HG03060 (cell line): ENCODE data around the gene LRRC30.
"Not testable (repeated sequence)": the region's sequence is repeated elsewhere in the genome, so short reads cannot be mapped to it uniquely, and the experiment has no call there.

Experiments used
- ATAC-seq: cut with Tn5 transposase; IDR thresholded peaks from one replicate; pipeline ENCODE4 v1.9.1; 2021; ENCODE audit warnings: low read depth, moderate number of reproducible peaks; ENCODE audit not compliant: unreplicated experiment

Gene LRRC30

GRCh38 chr18:7230626-7231349 is at the start of gene LRRC30:
Gene LRRC30 (plus strand): TSS chr18:7231089. CDS start chr18:7231139, 50 bp downstream.
- ATAC-seq = no peak

DNA sequence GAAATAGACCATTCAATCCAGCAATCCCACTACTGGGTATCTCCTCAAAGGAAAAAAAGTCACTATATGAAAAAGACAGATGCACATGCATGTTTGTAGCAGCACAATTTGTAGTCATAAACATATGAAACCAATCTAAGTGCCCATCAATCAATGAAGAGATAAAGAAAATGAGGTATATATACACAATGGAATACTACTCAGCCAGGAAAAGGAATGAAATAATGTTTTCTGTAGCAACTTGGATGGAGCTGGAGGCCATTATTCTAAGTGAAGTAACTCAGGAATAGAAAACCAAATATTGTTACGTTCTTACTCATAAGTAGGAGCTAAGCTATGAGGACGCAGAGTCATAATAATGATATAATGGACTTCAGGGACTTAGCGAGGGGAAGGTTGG is 45.2 kb upstream of the LRRC30 start:
- ATAC-seq = no peak

GRCh38 chr18:7190547-7191156 is 40.2 kb upstream of the LRRC30 start:
- no peak for ATAC-seq

- ATAC-seq = no peak
Measured at GRCh38 chr18:7191736-7192135, 39.2 kb upstream of the LRRC30 start.

DNA sequence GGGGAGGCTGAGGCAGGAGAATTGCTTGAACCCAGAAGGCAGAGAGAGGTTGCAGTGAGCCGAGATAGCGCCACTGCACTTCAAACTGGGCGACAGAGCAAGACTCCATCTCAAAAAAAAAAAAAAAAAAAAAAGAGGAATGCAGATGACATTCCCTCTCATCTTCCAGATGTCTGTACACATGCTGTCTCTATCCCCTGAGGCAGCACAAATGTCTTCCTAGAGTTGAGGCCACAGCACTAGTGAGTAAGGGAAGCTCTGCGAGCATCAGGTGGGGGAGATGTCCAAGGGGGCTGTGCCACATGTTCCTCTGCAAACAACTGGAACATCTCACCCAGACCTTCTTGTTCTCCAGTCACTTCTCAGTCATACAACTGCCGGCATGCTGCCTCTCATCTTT is 35.6 kb upstream of the LRRC30 start:
- no peak for ATAC-seq

GRCh38 chr18:7196421-7196820 is 34.5 kb upstream of the LRRC30 start:
- ATAC-seq = no peak

DNA sequence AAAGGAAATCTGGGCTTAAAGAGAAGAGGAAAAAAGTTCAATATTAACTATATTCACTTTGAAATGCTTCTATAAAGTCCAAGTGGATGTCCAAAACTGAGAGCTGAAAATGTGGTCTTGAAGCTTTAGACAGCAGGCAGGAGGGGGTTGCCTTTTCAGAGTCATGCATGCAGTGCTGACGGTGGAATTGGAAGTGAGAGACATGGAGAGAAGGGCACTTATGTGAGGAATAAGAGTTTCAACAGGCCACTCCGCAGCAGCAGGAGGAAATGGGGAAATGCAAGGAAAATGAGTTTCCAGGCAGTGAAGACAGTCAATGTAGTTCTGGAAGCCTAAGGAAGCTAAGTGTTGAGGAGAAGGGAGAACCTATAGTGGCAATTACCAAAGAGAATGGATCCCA is 33.0 kb upstream of the LRRC30 start:
- ATAC-seq = no peak

GRCh38 chr18:7198326-7198725 is 32.6 kb upstream of the LRRC30 start:
- ATAC-seq = no peak

GRCh38 chr18:7201096-7201495 is 29.8 kb upstream of the LRRC30 start:
- ATAC-seq = no peak

DNA sequence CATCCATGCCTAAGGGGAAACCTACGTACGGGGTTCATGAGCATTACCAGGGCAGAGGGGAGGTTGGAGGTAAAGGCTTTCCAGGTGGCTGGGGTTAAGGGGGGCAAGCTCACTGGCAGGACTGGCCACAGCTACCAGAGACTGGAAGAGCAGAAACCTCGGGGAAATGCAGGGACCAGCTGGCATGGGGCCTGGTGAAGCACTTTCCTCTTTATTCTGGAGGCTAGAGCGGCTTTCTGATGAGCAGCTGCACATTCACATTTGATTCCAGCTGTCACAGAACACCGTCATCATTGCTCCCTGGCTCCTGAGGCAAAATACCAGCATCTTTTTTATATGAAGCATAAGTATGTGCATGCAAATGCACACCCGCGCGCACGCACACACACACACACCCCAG is 28.7 kb upstream of the LRRC30 start:
- ATAC-seq = no peak

GRCh38 chr18:7203601-7204000 is 27.3 kb upstream of the LRRC30 start:
- not testable (repeated sequence) for ATAC-seq

DNA sequence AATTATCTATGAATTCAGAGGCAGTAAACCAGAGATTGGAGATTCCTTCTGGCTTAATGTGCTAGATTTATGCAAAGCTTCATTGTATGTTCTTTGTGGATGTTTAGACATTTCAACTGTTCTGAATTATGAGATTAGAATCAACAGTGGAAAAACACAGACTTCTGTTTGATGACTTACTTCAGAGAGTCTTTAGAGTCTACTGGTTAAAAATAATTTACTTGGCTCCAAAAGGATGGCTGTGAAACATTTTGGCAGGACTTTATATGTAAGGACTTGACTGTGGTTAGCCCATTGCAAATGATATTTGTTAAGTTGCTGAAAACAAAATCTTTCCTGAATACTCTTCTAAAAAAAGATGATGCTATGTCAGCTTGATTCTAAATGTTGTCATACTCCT is 25.5 kb upstream of the LRRC30 start:
- no peak for ATAC-seq

DNA sequence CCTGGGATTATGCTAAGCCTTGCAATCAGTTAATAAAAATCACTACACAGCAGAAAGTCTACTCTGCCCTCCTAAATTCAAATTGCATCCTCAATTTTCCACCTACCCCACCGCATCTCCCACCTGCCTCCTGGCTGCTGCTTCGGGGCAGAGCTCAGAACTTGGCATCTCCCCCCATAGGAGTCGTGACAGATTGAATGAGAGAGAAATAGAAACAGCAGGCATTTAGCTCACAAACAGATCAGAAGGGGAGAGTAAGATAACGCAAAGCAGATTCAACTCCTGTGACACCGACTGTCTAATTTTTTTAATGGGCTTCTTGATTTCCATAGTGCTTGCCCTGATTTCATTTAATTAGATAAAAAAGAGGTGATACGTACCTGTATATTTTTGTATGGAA is 24.7 kb upstream of the LRRC30 start:
- no peak for ATAC-seq

- ATAC-seq = no peak
Measured at GRCh38 chr18:7207366-7207915, 23.4 kb upstream of the LRRC30 start.

- no peak for ATAC-seq
Measured at GRCh38 chr18:7221424-7222155, 9.3 kb upstream of the LRRC30 start.

DNA sequence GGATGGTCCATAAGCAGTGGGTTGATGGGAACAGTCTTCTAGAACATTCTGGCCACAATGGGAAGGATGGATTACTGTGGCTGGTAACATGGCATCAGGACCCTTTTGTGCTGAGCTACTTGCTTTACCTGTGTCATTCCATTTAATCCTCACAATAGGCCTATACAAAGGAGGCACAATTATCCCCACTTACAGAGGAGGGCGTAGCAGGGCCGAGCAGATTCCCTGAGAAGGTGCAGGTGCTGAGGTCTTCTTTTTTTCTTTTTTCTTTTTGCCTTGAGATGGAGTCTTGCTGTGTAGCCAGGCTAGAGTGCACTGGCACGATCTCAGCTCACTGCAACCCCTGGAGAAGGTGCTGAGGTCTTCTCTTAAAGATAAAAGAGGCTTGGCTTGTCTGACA is 6.7 kb upstream of the LRRC30 start:
- ATAC-seq = no peak

DNA sequence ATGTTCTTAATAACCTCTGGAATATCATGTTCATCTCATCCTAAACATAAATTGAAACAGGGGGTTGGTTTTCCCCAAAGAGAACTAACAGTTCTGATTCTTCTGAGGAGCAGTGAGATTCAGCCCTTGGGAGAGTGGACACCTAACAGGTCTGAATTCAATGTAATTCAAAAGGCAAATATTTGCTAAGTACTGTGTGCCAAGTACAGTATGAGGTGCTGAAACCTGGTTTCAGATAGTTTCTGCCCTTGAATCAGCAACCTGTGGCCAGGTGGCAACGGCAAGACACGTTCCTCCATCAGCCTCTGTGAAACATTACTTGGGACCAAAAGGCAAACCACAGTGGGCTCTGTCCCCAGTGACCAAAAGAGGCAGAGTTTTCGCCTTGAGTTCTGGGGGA is 1.3 kb downstream of the LRRC30 start:
- ATAC-seq = no peak

DNA sequence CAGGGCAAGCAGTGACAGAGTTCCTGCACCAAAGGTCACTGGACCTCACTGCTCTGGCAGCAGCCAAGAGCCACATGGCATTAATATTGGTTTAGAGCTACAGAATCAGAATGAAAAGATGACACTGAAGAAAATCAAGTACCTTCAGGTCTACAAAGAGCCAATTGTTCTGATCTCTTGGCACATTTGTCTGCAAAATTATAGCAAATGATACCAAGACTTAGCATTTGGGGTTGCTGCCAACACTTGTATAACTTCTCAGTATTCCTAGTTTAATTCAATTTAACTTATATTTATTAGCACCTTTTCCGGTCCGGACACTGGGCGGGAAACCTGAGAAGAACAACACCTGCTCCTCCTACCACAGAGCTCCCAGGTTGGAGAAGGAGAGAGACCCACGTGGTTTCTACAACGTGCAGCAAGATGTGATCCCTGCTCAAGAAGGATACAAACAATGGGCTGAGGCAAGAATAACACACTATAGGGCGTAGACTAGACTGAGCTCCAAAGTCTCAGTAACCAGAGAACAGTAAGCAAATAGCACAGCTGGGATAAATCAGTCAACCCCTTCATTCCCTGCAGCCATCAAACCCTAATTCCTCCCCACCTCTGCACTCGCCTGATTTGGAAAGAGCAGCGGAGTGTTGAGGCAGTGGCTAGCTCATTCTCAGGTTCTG is 2.4 kb downstream of the LRRC30 start:
- ATAC-seq = no peak

- no peak for ATAC-seq
Measured at GRCh38 chr18:7234091-7234490, 3.2 kb downstream of the LRRC30 start.

DNA sequence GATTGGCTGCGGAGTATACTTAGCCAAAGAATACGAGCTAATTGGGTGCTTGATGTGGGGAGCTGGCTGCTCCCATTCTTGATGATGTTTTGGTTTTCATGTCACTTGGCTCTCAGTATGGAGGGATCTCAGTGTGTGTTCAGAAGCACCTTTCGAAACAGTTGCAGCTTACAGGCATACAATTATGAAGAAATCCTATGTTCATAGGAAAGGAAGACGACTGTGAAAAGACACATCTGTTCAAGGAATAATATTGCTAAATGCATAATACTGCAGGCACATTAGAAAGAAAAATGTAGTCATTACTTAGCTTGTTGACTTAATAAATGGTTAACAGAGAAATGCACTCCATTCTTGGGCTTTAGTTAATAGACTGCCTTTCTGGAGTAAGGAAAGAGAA is 4.1 kb downstream of the LRRC30 start:
- no peak for ATAC-seq

DNA sequence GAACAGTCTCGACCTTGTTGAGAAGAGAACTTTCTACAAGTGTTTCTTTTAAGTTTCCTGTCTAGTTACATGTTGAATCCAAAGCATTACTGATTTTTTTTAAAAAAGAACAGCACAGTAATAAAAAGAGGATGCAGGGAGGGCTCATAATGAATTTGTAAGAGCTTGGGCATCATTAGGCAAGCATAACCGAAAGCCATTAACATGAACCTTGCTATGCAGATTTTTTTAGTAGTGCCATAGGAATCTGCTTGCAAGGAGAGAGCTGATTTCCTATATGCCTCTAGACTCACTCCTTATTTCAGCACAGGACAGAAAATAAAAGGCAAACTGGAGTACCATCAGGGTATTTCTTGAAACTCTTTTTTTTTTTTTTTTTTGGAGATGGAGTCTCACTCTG is 5.2 kb downstream of the LRRC30 start:
- ATAC-seq = no peak
